ENCODE results near the gene LCT.

DNA sequence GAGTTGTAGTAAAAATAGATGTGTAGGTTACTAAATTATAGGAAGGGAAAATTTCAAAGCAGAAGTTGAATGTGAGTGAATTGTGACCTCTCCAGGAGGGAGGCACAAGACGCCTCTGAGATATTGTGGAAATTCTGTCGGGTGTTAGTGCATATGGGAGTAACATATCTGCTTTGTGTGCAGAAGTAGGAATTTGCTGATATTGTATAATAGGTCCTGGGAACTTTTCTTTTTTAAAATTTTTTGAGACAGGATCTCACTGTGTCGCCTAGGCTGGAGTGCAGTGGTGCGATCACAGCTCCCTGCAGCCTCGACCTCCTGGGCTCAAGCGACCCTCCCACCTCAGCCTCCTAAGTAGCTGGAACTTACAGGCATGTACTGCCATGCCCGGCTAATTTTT, 60.6 kb downstream of the LCT start:
- TF ChIP-seq POLR2A (IDR thresholded peaks at IDR 0.05) (no peak), POLR2AphosphoS5 (IDR thresholded peaks at IDR 0.05) (no peak)
- TF ChIP-seq, protein P1, sequence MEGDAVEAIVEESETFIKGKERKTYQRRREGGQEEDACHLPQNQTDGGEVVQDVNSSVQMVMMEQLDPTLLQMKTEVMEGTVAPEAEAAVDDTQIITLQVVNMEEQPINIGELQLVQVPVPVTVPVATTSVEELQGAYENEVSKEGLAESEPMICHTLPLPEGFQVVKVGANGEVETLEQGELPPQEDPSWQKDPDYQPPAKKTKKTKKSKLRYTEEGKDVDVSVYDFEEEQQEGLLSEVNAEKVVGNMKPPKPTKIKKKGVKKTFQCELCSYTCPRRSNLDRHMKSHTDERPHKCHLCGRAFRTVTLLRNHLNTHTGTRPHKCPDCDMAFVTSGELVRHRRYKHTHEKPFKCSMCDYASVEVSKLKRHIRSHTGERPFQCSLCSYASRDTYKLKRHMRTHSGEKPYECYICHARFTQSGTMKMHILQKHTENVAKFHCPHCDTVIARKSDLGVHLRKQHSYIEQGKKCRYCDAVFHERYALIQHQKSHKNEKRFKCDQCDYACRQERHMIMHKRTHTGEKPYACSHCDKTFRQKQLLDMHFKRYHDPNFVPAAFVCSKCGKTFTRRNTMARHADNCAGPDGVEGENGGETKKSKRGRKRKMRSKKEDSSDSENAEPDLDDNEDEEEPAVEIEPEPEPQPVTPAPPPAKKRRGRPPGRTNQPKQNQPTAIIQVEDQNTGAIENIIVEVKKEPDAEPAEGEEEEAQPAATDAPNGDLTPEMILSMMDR (IDR thresholded peaks at IDR 0.05), result no peak
